IMR-90 (cell line): ENCODE results near the gene HPSE2. TPM values are rescaled to one million over a fixed set of nuclear protein-coding genes. Genes with fewer than 3 reads are reported as not detected.

Source experiments
- ATAC-seq: fragments of 200-7000 bp; cut with Tn5 transposase; 2 replicates; pipeline ENCODE4 v1.9.1; 2020; ENCODE audit warnings: low read depth, mild to moderate bottlenecking, moderate library complexity
- BruUV-seq: library from RNA; stranded (reverse); fragments of 400-500 nt; replicated peaks from 2 replicates; lab custom pipeline; 2021; lab: Mats Ljungman, UMichigan
- CTCF ChIA-PET: fragments of 300-600 bp; formaldehyde crosslinking; extraction: SDS; loops from one replicate; lab custom pipeline; 2021; ENCODE audit warnings: antibody characterized with exemption; lab: Yijun Ruan, JAX
- POLR2A ChIA-PET: fragments of 300-600 bp; sonication (Branson Sonifier 250); formaldehyde crosslinking; loops from one replicate; lab custom pipeline; 2022; ENCODE audit warnings: antibody characterized with exemption; ENCODE audit not compliant: unreplicated experiment; lab: Charles Lee
- DNase-seq: peaks from one replicate; pipeline ENCODE4 v3.0.0; 2013
- H2AFZ ChIP-seq: replicated peaks from 2 replicates; pipeline ENCODE3; 2013; ENCODE audit warnings: low read length, mild to moderate bottlenecking; ENCODE audit not compliant: poor library complexity
- H2AK5ac ChIP-seq: 2 replicates; pipeline ENCODE4 v1.6.1; 2013; ENCODE audit warnings: low read depth, low read length, inconsistent platforms
- H2AK9ac ChIP-seq: replicated peaks from 2 replicates; pipeline ENCODE3; 2013; ENCODE audit warnings: mild to moderate bottlenecking, low read depth, low read length, moderate library complexity; ENCODE audit not compliant: poor library complexity
- H2BK120ac ChIP-seq: 2 replicates; pipeline ENCODE4 v1.6.1; 2013; ENCODE audit warnings: low read depth, low read length, inconsistent platforms
- H2BK15ac ChIP-seq: 3 replicates; pipeline ENCODE4 v1.6.1; 2013; ENCODE audit warnings: low read depth, low read length, inconsistent platforms
- H2BK20ac ChIP-seq: 2 replicates; pipeline ENCODE4 v1.6.1; 2013; ENCODE audit warnings: low read depth, mild to moderate bottlenecking, inconsistent platforms, low read length, moderate library complexity
- H2BK5ac ChIP-seq: 2 replicates; pipeline ENCODE4 v1.6.1; 2013; ENCODE audit warnings: mild to moderate bottlenecking, low read depth, low read length, inconsistent platforms; ENCODE audit not compliant: poor library complexity, severe bottlenecking
- H3K14ac ChIP-seq: replicated peaks from 2 replicates; pipeline ENCODE4 v1.6.1; 2013; ENCODE audit warnings: low read depth, low read length, inconsistent platforms
- H3K18ac ChIP-seq: 2 replicates; pipeline ENCODE4 v1.6.1; 2013; ENCODE audit warnings: low read depth, low read length, control low read depth
- H3K23ac ChIP-seq: 2 replicates; pipeline ENCODE4 v1.6.1; 2013; ENCODE audit warnings: low read depth, low read length, inconsistent platforms
- H3K27ac ChIP-seq: 2 replicates; pipeline ENCODE4 v1.5.1; 2013; ENCODE audit warnings: mild to moderate bottlenecking, control low read depth, low read length; ENCODE audit not compliant: insufficient read depth
- H3K27me3 ChIP-seq: 2 replicates; pipeline ENCODE4 v1.6.1; 2013; ENCODE audit warnings: low read length; ENCODE audit not compliant: control insufficient read depth, insufficient read depth
- H3K36me3 ChIP-seq: 2 replicates; pipeline ENCODE4 v1.6.1; 2013; ENCODE audit warnings: low read length, mixed read lengths; ENCODE audit not compliant: control insufficient read depth, insufficient read depth
- H3K4ac ChIP-seq: 2 replicates; pipeline ENCODE4 v1.6.1; 2013; ENCODE audit warnings: low read depth, low read length, inconsistent platforms
- H3K4me1 ChIP-seq: 2 replicates; pipeline ENCODE4 v1.6.1; 2013; ENCODE audit warnings: low read length, mixed read lengths; ENCODE audit not compliant: control insufficient read depth, insufficient read depth
- H3K4me2 ChIP-seq: 2 replicates; pipeline ENCODE4 v1.6.1; 2013; ENCODE audit warnings: low read depth, mild to moderate bottlenecking, control low read depth, low read length, moderate library complexity
- H3K4me3 ChIP-seq: 2 replicates; pipeline ENCODE4 v1.5.1; 2013; ENCODE audit warnings: low read depth, mild to moderate bottlenecking, control low read depth, low read length, moderate library complexity; ENCODE audit not compliant: insufficient read depth
- H3K56ac ChIP-seq: 2 replicates; pipeline ENCODE4 v1.6.1; 2013; ENCODE audit warnings: low read length, inconsistent platforms; ENCODE audit not compliant: insufficient read depth; ENCODE audit errors: extremely low read depth
- H3K79me1 ChIP-seq, 2 experiments: 2 replicates each; pipeline ENCODE4 v1.6.1; 2013; ENCODE audit warnings: low read length in 2 of 2, inconsistent platforms in 1 of 2, low read depth in 1 of 2
- H3K9ac ChIP-seq: 2 replicates; pipeline ENCODE4 v1.6.1; 2013; ENCODE audit warnings: low read depth, low read length, control low read depth
- H3K9me1 ChIP-seq: 2 replicates; pipeline ENCODE4 v1.6.1; 2013; ENCODE audit warnings: low read length, inconsistent platforms; ENCODE audit not compliant: insufficient read depth
- H3K9me3 ChIP-seq: 2 replicates; pipeline ENCODE4 v1.6.1; 2013; ENCODE audit warnings: low read length; ENCODE audit not compliant: control insufficient read depth, insufficient read depth
- H4K20me1 ChIP-seq: 2 replicates; pipeline ENCODE4 v1.6.1; 2013; ENCODE audit warnings: low read length, inconsistent platforms; ENCODE audit not compliant: insufficient read depth
- H4K5ac ChIP-seq: 2 replicates; pipeline ENCODE4 v1.6.1; 2013; ENCODE audit warnings: mild to moderate bottlenecking, low read depth, low read length, control low read depth
- H4K8ac ChIP-seq, 2 experiments: 2 replicates each; pipeline ENCODE4 v1.6.1; 2013; ENCODE audit warnings: low read depth in 2 of 2, low read length in 2 of 2, control low read depth in 1 of 2, inconsistent platforms in 1 of 2
- H4K91ac ChIP-seq: 2 replicates; pipeline ENCODE4 v1.6.1; 2013; ENCODE audit warnings: low read depth, low read length, inconsistent platforms; ENCODE audit not compliant: insufficient read depth
- MAFK ChIP-seq: IDR thresholded peaks from 2 replicates; pipeline ENCODE4 v1.6.1; 2012; ENCODE audit warnings: low read depth, low read length, improper control_type of control experiment
- RCOR1 ChIP-seq: IDR thresholded peaks from 2 replicates; pipeline ENCODE4 v1.6.1; 2012; ENCODE audit warnings: mild to moderate bottlenecking, low read length, improper control_type of control experiment; ENCODE audit not compliant: insufficient replicate concordance
- WGBS, 2 experiments: methylation state at CpG; one replicate each; pipeline versions ENCODE4 v1.1.5 to v1.1.7; 2013; ENCODE audit warnings: missing lambda C conversion rate in 2 of 2; ENCODE audit not compliant: insufficient read length in 1 of 2; ENCODE audit errors: extremely low coverage in 2 of 2; 5-methylcytosine and 5-hydroxymethylcytosine counted together
- dilution Hi-C: fragments of 300-500 bp; cut with HindIII; formaldehyde crosslinking; loops from one replicate; pipeline ENCODE4 v1.14.3; 2018; ENCODE audit warnings: low sequenced_read_pairs; ENCODE audit not compliant: unreplicated experiment
- in situ Hi-C: fragments of 300-500 bp; cut with MboI; formaldehyde crosslinking; loops from 3 replicates; pipeline ENCODE4 v1.14.3; 2019; ENCODE audit warnings: low sequenced_read_pairs, inconsistent platforms, mixed read lengths
- intact Hi-C: fragments of 100-400 bp; cut with micrococcal nuclease; formaldehyde crosslinking; loops from 2 replicates; pipeline ENCODE4 v1.10.0; 2022
- polyA plus RNA-seq, 3 experiments: library from polyadenylated mRNA; depleted of rRNA; stranded (reverse); fragments of >200 nt; gene quantifications; 2 replicates each; pipeline ENCODE4 v1.2.3, GENCODE V29; 2012; ENCODE audit warnings: low replicate concordance in 1 of 3
- total RNA-seq: library from RNA; depleted of rRNA; stranded (reverse); fragments of >200 nt; gene quantifications from 2 replicates; pipeline ENCODE4 v1.2.3, GENCODE V29; 2012

The HPSE2 gene
- total and polyA plus RNA-seq, 2 of the 4 experiments (the other 2 are of a cell fraction): not detected

DNA sequence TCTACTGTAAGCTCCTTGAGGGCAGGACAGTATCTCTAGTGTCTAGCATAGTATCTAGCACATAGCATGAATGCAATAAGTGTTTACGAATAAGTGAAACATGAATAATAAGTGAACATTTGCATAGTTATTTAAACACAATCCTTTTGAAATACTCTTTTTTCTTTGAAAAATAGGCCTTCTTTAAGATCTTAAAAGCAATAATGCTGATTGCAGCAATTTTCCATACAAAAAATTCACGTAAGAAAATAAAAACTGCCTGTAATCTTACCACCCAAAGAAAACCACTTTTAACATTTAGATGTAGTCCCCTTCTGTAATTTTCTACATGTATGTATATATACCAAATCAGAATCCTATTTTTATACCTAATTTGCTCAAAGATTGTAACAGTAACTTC lies 626.4 kb downstream of the HPSE2 start:
- Histone ChIP-seq H3K79me1 (no peaks in the 10 kb centered on the region), H3K14ac (no peak overlapping the region), H4K20me1 (no peaks in the 10 kb centered on the region), H3K23ac (no peak overlapping the region), H2AK9ac (no peak overlapping the region), H3K18ac (no peak overlapping the region), H4K8ac (no peak overlapping the region), H3K4me3 (no peak overlapping the region), H3K4me2 (no peak overlapping the region), H4K5ac (no peak overlapping the region), H2AK5ac (no peak overlapping the region), H3K27ac (no peak overlapping the region), H3K4me1 (no peaks in the 10 kb centered on the region), H2AFZ (no peak overlapping the region), H3K4ac (no peak overlapping the region), H3K27me3 (no peaks in the 10 kb centered on the region), H2BK20ac (no peak overlapping the region), H4K91ac (no peak overlapping the region), H3K9ac (no peak overlapping the region), H3K36me3 (no peaks in the 10 kb centered on the region), H2BK120ac (no peak overlapping the region), H3K56ac (no peak overlapping the region), H3K9me1 (no peaks in the 10 kb centered on the region), H2BK5ac (no peak overlapping the region), H2BK15ac (no peak overlapping the region), H3K9me3 (no peaks in the 10 kb centered on the region)
- dilution Hi-C loops: no loop called here
- ChIA-PET POLR2A (no interaction called here), CTCF (no interaction called here)
- in situ Hi-C loops: no loop called here
- intact Hi-C loops: no loop called here
- TF ChIP-seq MAFK (peak; percentile 94), RCOR1 (no peak)
- no peak for DNase-seq
- ATAC-seq: no peak
- no CpG with 5 or more reads among the region's 2 CpGs for WGBS, 2 experiments
- no TSS peak for BruUV-seq
